NCI-H526 (cell line): ENCODE results near the gene CRACR2A.

Experiments used
- DNase-seq, 2 experiments: peaks; one replicate each; lab custom pipeline; 2025; lab: John Stamatoyannopoulos, UW

CRACR2A gene

GRCh38 chr12:3568695-3569094, 184.2 kb downstream of the CRACR2A start:
- no peak for DNase-seq

DNA sequence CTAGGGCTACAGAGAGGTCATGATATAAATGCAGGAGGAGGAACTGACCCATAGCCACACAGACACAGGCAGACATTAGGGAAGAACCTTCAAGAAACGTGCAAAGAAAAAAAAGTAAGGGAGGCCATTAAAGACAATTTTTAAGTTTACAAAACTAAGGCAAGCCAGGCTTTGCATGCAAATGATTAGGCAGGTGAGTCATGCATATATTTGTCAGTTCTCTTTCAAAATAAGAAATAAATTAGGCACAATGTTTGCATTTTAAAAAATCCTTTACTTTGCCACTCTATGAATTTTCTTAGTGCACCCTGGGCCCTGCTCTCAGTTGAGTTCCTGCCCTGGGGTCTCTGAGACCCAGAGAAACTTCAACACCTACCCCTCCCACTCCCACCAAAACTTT, 186.9 kb downstream of the CRACR2A start:
- DNase-seq = no peak
